GM12865 (cell line): ENCODE data around the gene NMT1.

ENCODE experiments used
- DNase-seq: peaks from one replicate; pipeline ENCODE4 v3.0.0; 2010; ENCODE audit warnings: low read depth
- H3K4me3 ChIP-seq: 2 replicates; pipeline ENCODE4 v1.5.1; 2011; ENCODE audit warnings: mild to moderate bottlenecking, low read depth, low read length, control low read depth
- CTCF ChIP-seq: IDR thresholded peaks from 2 replicates; pipeline ENCODE4 v1.5.1; 2011; ENCODE audit warnings: low read length, control low read depth, low read depth, inconsistent platforms; ENCODE audit not compliant: insufficient read depth; ENCODE audit errors: missing control alignments

The NMT1 gene

GRCh38 chr17:45036691-45037090 is 24.4 kb upstream of the NMT1 start:
- no peak overlapping the region for H3K4me3 ChIP-seq
- no peak for DNase-seq
- no peak for TF ChIP-seq CTCF

- no peak overlapping the region for H3K4me3 ChIP-seq
- DNase-seq, result no peak
- TF ChIP-seq CTCF, result no peak
These were observed 22.1 kb upstream of the NMT1 start for GRCh38 chr17:45038728-45039634.

- no peak for TF ChIP-seq CTCF
- no peak overlapping the region for H3K4me3 ChIP-seq
- DNase-seq, result no peak
These were observed 20.7 kb upstream of the NMT1 start for GRCh38 chr17:45040459-45040858.

GRCh38 chr17:45042346-45043120 is 18.6 kb upstream of the NMT1 start:
- no peak for TF ChIP-seq CTCF
- DNase-seq, result no peak
- H3K4me3 ChIP-seq, result no peak overlapping the region

GRCh38 chr17:45043813-45044540 is 17.1 kb upstream of the NMT1 start:
- TF ChIP-seq CTCF, result no peak
- no peak overlapping the region for H3K4me3 ChIP-seq
- no peak for DNase-seq

- peak; percentile 68 for DNase-seq
- H3K4me3 ChIP-seq, result no peak overlapping the region
- TF ChIP-seq CTCF, result no peak
These were observed 14.5 kb upstream of the NMT1 start for GRCh38 chr17:45046537-45047125.
